Heart left ventricle (tissue), 13 donors: ENCODE data around the gene CDK19.
"Not testable (repeated sequence)": the region's sequence is repeated elsewhere in the genome, so short reads cannot be mapped to it uniquely, and the experiment has no call there.

Source experiments
- POLR2A ChIP-seq, 2 donors: fragments of 450-650 bp; IDR thresholded peaks; one replicate each; pipeline ENCODE4 v1.6.1; 2017; ENCODE audit warnings: antibody characterized with exemption in 2 of 2, mild to moderate bottlenecking in 2 of 2, moderate library complexity in 2 of 2
- TF ChIP-seq, protein P1 (sequence below), 12 donors: fragments of 200-600 bp; sonication (generic) in 4 of 12; IDR thresholded peaks; one replicate each; pipeline versions ENCODE4 v1.5.0 to v1.8.0; 2018 to 2022; ENCODE audit warnings: antibody characterized with exemption in 12 of 12, mild to moderate bottlenecking in 5 of 12
- donor health status: ischemic (EF 13 %, LVEDD 7.1; RV severe dilation, severe dysfunction).
- donor health status: DM: no; HTN: yes; CAD: no.
- donor health status: DM: no; HTN: no; CAD: no.
- donor health status: ischemic (EF 25% LVEDD 6.9; RV normal size, moderate dysfunction).
- donor health status: ischemic (EF 25% LVEDD 5.7; RV mildly dilated, moderate dysfunction).
- donor health status: ischemic (EF 35%, LVEDD 5.7; RV mildly dilated, moderate dysfunction).
- donor health status: nonischemic (EF 11% LVEDD 7.7; RV severe dilation, severe dysfunction).
- donor health status: DM: yes; HTN: yes; CAD: no.
- donor health status: PGD.
- donor health status: ischemic (EF 29% LVEDD 5.4; RV normal size, mild dysfunction).
- donor health status: nonischemic (EF 23%, LVEDD 6.1; RV moderate dilation, normal function).

DNA sequence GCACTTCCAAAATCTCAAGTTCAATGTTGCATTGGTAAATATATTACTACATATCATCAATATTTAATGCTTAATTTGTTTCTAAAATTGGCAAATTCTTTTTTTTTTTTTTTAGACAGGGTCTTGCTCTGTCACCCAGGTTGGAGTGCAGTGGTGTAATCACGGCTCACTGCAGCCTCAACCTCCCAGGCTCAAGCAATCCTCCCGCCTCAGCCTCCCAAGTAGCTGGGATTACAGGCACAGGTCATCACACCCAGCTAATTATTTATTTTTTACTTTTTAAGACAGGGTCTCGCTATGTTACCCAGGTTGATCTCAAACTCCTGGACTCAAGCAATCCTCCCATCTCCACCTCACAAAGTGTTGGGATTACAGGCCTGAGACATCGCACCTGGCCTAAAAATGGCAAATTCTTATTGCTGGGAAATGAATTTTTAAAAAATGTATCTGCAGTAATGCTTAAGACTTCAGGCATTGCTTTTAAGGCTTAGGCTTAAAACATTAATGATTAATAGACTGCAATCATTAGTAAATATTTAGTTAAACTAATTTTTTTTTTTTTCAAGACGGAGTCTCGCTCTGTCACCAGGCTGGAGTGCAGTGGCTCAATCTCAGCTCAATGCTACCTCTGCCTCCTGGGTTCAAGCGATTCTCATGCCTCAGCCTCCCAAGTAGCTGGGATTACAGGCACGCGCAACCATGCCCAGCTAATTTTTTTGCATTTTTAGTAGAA lies 61.2 kb downstream of the CDK19 start:
- TF ChIP-seq, protein P1, sequence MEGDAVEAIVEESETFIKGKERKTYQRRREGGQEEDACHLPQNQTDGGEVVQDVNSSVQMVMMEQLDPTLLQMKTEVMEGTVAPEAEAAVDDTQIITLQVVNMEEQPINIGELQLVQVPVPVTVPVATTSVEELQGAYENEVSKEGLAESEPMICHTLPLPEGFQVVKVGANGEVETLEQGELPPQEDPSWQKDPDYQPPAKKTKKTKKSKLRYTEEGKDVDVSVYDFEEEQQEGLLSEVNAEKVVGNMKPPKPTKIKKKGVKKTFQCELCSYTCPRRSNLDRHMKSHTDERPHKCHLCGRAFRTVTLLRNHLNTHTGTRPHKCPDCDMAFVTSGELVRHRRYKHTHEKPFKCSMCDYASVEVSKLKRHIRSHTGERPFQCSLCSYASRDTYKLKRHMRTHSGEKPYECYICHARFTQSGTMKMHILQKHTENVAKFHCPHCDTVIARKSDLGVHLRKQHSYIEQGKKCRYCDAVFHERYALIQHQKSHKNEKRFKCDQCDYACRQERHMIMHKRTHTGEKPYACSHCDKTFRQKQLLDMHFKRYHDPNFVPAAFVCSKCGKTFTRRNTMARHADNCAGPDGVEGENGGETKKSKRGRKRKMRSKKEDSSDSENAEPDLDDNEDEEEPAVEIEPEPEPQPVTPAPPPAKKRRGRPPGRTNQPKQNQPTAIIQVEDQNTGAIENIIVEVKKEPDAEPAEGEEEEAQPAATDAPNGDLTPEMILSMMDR (IDR thresholded peaks at IDR 0.05), result not testable (repeated sequence)
- not testable (repeated sequence) for TF ChIP-seq POLR2A (IDR thresholded peaks at IDR 0.05)
